Astrocyte of the spinal cord (primary cell): Measurements from ENCODE around the gene FAM240A.
"Not testable (repeated sequence)": the region's sequence is repeated elsewhere in the genome, so short reads cannot be mapped to it uniquely, and the experiment has no call there.

Experiments used
- DNase-seq: peaks from one replicate; pipeline ENCODE4 v3.0.0; 2011; ENCODE audit warnings: low read depth, low spot score
- H3K4me3 ChIP-seq: 2 replicates; pipeline ENCODE4 v1.5.1; 2011; ENCODE audit warnings: low read depth, mild to moderate bottlenecking, low read length, moderate library complexity
- CTCF ChIP-seq: IDR thresholded peaks from 2 replicates; pipeline ENCODE4 v1.5.1; 2012; ENCODE audit warnings: low read depth, mild to moderate bottlenecking, low read length, inconsistent platforms
- in situ Hi-C: cut with HindIII; loops from 2 replicates; pipeline ENCODE4 v1.10.0; 2017; ENCODE audit warnings: low sequenced_read_pairs

FAM240A gene

GRCh38 chr3:46573701-46574100 lies 38.6 kb upstream of the FAM240A start:
- no peak for DNase-seq
- no peak for TF ChIP-seq CTCF
- in situ Hi-C loops, result no loop called here
- no peak overlapping the region for H3K4me3 ChIP-seq

- in situ Hi-C loops, result no loop called here
- DNase-seq, result no peak
- no peak for TF ChIP-seq CTCF
Measured at GRCh38 chr3:46574243-46574646, 38.1 kb upstream of the FAM240A start.

GRCh38 chr3:46574881-46575576 lies 37.3 kb upstream of the FAM240A start:
- no peak for TF ChIP-seq CTCF
- in situ Hi-C loops, result no loop called here
- DNase-seq, result no peak

More at GRCh38 chr3:46574243-46574646, 38.1 kb upstream of the FAM240A start:
- no peak overlapping the region for H3K4me3 ChIP-seq

GRCh38 chr3:46575577-46576222 lies 36.6 kb upstream of the FAM240A start:
- in situ Hi-C loops, result no loop called here
- H3K4me3 ChIP-seq, result no peak overlapping the region
- no peak for TF ChIP-seq CTCF
- no peak for DNase-seq

More at GRCh38 chr3:46574881-46575576, 37.3 kb upstream of the FAM240A start:
- no peak overlapping the region for H3K4me3 ChIP-seq

- no peak for TF ChIP-seq CTCF
- DNase-seq, result no peak
- in situ Hi-C loops, result no loop called here
Measured at GRCh38 chr3:46576386-46576785, 35.9 kb upstream of the FAM240A start.

GRCh38 chr3:46576879-46577278 lies 35.4 kb upstream of the FAM240A start:
- no peak for DNase-seq
- no peak for TF ChIP-seq CTCF
- H3K4me3 ChIP-seq, result no peak overlapping the region
- in situ Hi-C loops, result no loop called here

More at GRCh38 chr3:46576386-46576785, 35.9 kb upstream of the FAM240A start:
- no peak overlapping the region for H3K4me3 ChIP-seq

GRCh38 chr3:46577580-46578249 lies 34.6 kb upstream of the FAM240A start:
- H3K4me3 ChIP-seq, DNase-seq, in situ Hi-C loops: not testable (repeated sequence)
